Fibroblast of lung (primary cell): Measurements from ENCODE around the gene RCAN3. TPM values are rescaled to one million over a fixed set of nuclear protein-coding genes. Genes with fewer than 3 reads are reported as not detected.

Experiments used
- DNase-seq, 2 donors: peaks; one replicate each; pipeline versions ENCODE4 v3.0.0 to v3.0.0-alpha.2; 2010; ENCODE audit warnings: low read depth in 2 of 2
- H2AFZ ChIP-seq: 2 replicates; pipeline ENCODE4 v1.5.1; 2012; ENCODE audit warnings: low read length, control low read depth, inconsistent platforms
- H3K27ac ChIP-seq: 2 replicates; pipeline ENCODE4 v1.5.1; 2011; ENCODE audit warnings: low read length, control low read depth; ENCODE audit not compliant: insufficient read depth
- H3K27me3 ChIP-seq: 2 replicates; pipeline ENCODE4 v1.5.1; 2011; ENCODE audit warnings: mild to moderate bottlenecking, low read length; ENCODE audit not compliant: control insufficient read depth, insufficient read depth
- H3K36me3 ChIP-seq: 2 replicates; pipeline ENCODE4 v1.5.1; 2011; ENCODE audit warnings: low read length; ENCODE audit not compliant: control insufficient read depth, insufficient read depth
- H3K4me1 ChIP-seq: 2 replicates; pipeline ENCODE4 v1.5.1; 2011; ENCODE audit warnings: low read length; ENCODE audit not compliant: control insufficient read depth, insufficient read depth; ENCODE audit errors: extremely low read depth
- H3K4me2 ChIP-seq: 2 replicates; pipeline ENCODE4 v1.5.1; 2011; ENCODE audit warnings: low read length, control low read depth; ENCODE audit not compliant: insufficient read depth; ENCODE audit errors: extremely low read depth
- H3K4me3 ChIP-seq, 4 experiments: fragments of 200-600 bp in 1 of 4; sonication (generic) in 1 of 4; replicated peaks in 1 of 4; 2 replicates each; pipeline ENCODE4 v1.5.1; 2011 to 2016; ENCODE audit warnings: low read length in 4 of 4, low read depth in 3 of 4, mild to moderate bottlenecking in 3 of 4, control low read depth in 2 of 4, inconsistent platforms in 1 of 4, mixed read lengths in 1 of 4; ENCODE audit not compliant: insufficient read depth in 1 of 4; ENCODE audit errors: control extremely low read depth in 1 of 4
- H3K79me2 ChIP-seq: 2 replicates; pipeline ENCODE4 v1.5.1; 2012; ENCODE audit warnings: mild to moderate bottlenecking, low read length, inconsistent platforms; ENCODE audit not compliant: control insufficient read depth, insufficient read depth
- H3K9ac ChIP-seq: 2 replicates; pipeline ENCODE4 v1.5.1; 2011; ENCODE audit warnings: mild to moderate bottlenecking, low read length, control low read depth; ENCODE audit not compliant: insufficient read depth
- H3K9me3 ChIP-seq: 2 replicates; pipeline ENCODE4 v1.5.1; 2012; ENCODE audit warnings: low read depth, low read length; ENCODE audit not compliant: control insufficient read depth, insufficient read depth
- H4K20me1 ChIP-seq: 2 replicates; pipeline ENCODE4 v1.5.1; 2011; ENCODE audit warnings: low read length; ENCODE audit not compliant: control insufficient read depth, insufficient read depth; ENCODE audit errors: extremely low read depth
- CTCF ChIP-seq, 2 donors: IDR thresholded peaks in 1 of 2; conservative IDR thresholded peaks in 1 of 2; 1 replicate in 1 of 2; 2 replicates in 1 of 2; pipeline ENCODE4 v1.5.1; 2011 to 2012; ENCODE audit warnings: low read length in 2 of 2, control low read depth in 1 of 2, inconsistent platforms in 1 of 2, low read depth in 1 of 2, mild to moderate bottlenecking in 1 of 2
- EZH2 ChIP-seq: IDR thresholded peaks from 2 replicates; pipeline ENCODE4 v1.5.1; 2012; ENCODE audit warnings: low read length, control low read depth, mild to moderate bottlenecking; ENCODE audit errors: missing control alignments
- polyA plus RNA-seq, 2 donors: library from polyadenylated mRNA; depleted of rRNA in 1 of 2; stranded (reverse) in 1 of 2; unstranded in 1 of 2; fragments of >200 nt; gene quantifications; 2 replicates each; pipeline ENCODE4 v1.2.1, GENCODE V29; 2011 to 2012; ENCODE audit warnings: missing spikeins in 1 of 2
- total RNA-seq: library from RNA; depleted of rRNA; stranded (reverse); fragments of >200 nt; gene quantifications from 2 replicates; pipeline ENCODE4 v1.2.1, GENCODE V29; 2014

The RCAN3 gene
- total and polyA plus RNA-seq, 2 donors (not counting 1 experiment from before 2014, with no cell fraction given), result 5.0 to 17.3 TPM

GRCh38 chr1:24501371-24502064 is 1.1 kb upstream of the RCAN3 start:
- peak overlapping the region; percentile 52 for H3K27ac ChIP-seq
- peak overlapping the region; percentile 75 for H2AFZ ChIP-seq
- no peak overlapping the region for H3K9ac ChIP-seq
- DNase-seq, result no peak
- peak overlapping the region; percentile 88 for H3K4me2 ChIP-seq
- no peaks in the 10 kb centered on the region for H3K79me2 ChIP-seq
- no peaks in the 10 kb centered on the region for H4K20me1 ChIP-seq
- H3K4me1 ChIP-seq, result peaks cover 2% of the 10 kb centered on the region
- TF ChIP-seq EZH2, result no peak
- no peak for TF ChIP-seq CTCF (conservative IDR thresholded peaks at IDR 0.05 in 1 of 2, IDR thresholded peaks at IDR 0.05 in 1 of 2; ENCODE audit: low read depth in 1 of 2, low read length in 2 of 2)
- H3K36me3 ChIP-seq, result no peaks in the 10 kb centered on the region
- H3K27me3 ChIP-seq, result no peaks in the 10 kb centered on the region
- H3K9me3 ChIP-seq, result no peaks in the 10 kb centered on the region
- peak overlapping the region; percentile 63 to 80 (median 74) for H3K4me3 ChIP-seq

GRCh38 chr1:24502065-24502708 is 449 bp upstream of the RCAN3 start:
- H3K4me3 ChIP-seq, result peak overlapping the region; percentile 63 to 80 (median 74)
- no peaks in the 10 kb centered on the region for H3K79me2 ChIP-seq
- H4K20me1 ChIP-seq, result no peaks in the 10 kb centered on the region
- peak; percentile 42 to 61 for DNase-seq
- H3K9ac ChIP-seq, result peak overlapping the region; percentile 69
- peaks cover 2% of the 10 kb centered on the region for H3K4me1 ChIP-seq
- peak overlapping the region; percentile 88 for H3K4me2 ChIP-seq
- peak overlapping the region; percentile 75 for H2AFZ ChIP-seq
- H3K27ac ChIP-seq, result peak overlapping the region; percentile 52
- TF ChIP-seq EZH2, result no peak
- no peak for TF ChIP-seq CTCF (conservative IDR thresholded peaks at IDR 0.05 in 1 of 2, IDR thresholded peaks at IDR 0.05 in 1 of 2; ENCODE audit: low read depth in 1 of 2, low read length in 2 of 2)
- no peaks in the 10 kb centered on the region for H3K36me3 ChIP-seq
- no peaks in the 10 kb centered on the region for H3K9me3 ChIP-seq
- no peaks in the 10 kb centered on the region for H3K27me3 ChIP-seq

GRCh38 chr1:24503059-24503751 is 569 bp downstream of the RCAN3 start:
- Histone ChIP-seq H3K9ac (peak overlapping the region; percentile 69), H3K9me3 (no peaks in the 10 kb centered on the region), H3K27ac (no peak overlapping the region), H3K36me3 (no peaks in the 10 kb centered on the region), H2AFZ (peak overlapping the region; percentile 81), H4K20me1 (no peaks in the 10 kb centered on the region), H3K4me3 (peak overlapping the region; percentile 39 to 80 (median 76)), H3K79me2 (no peaks in the 10 kb centered on the region), H3K4me1 (peaks cover 2% of the 10 kb centered on the region), H3K4me2 (peak overlapping the region; percentile 93), H3K27me3 (no peaks in the 10 kb centered on the region)
- TF ChIP-seq CTCF (conservative IDR thresholded peaks at IDR 0.05 in 1 of 2, IDR thresholded peaks at IDR 0.05 in 1 of 2; ENCODE audit: low read depth in 1 of 2, low read length in 2 of 2), result no peak
- no peak for TF ChIP-seq EZH2
- no peak for DNase-seq
